Stimulated activated CD4-positive, alpha-beta T cell treated with anti-CD3 and anti-CD28 coated beads, Interleukin-12 subunit alpha, Interleukin-12 subunit beta, amount 100 ng/mL, for 4 hours (primary cell): Measurements from ENCODE around the gene MRPS12.
"Not testable (repeated sequence)": the region's sequence is repeated elsewhere in the genome, so short reads cannot be mapped to it uniquely, and the experiment has no call there.

ENCODE experiments used
- DNase-seq: peaks from one replicate; pipeline ENCODE4 v3.0.0-alpha.2; 2020

Gene MRPS12

DNA sequence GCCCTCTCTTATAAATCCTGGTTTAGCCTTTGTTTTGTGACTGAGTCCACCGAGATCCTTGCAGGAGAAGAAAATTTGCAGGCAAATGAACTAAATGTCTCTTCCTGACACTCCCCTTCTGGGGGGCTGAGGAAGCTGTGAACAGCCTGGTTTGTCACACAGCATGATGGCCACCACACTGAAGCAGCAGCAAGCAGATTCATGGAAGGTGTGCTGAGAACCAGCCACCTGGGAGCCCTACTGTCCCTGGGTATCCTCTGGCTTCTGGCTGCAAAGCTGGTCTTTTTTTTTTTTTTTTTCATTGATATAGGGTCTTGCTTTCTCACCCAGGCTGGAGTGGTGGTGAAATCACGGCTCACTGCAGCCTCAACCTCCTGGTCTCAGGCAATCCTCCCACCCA, 11.2 kb downstream of the MRPS12 start:
- no peak for DNase-seq

DNA sequence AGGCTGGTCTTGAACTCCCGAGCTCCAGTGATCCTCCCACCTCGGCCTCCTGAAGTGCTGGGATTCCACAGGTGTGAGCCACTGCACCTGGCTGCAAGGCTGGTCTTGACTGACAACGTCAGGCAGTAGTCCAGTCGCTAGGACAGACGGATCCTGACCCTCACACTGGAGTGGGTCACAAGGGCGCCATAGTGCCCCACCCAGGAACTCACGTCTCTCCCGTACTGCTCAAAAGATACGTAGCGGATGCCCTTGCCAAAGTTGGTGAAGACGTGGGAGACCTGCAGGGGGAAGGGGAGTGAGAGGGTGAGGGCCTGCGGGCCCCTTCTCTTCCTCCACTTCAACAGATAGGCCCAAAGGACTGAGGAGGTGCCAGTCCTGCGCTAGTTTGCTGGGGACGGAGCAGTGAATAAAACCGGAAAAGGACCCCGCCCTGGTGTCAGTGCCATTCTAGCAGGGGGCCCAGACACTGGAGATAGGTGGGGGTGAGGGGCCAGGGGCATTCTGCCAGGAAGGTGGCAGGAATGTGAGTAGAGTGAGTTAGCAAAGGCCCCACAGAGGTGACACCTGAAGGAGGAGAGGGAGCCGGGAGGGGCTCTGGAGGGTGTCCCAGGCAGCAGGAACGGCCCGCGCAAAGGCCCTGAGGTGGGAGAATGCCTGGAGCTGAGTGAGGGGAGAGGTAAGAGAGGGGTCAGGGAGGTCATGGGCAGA, 11.9 kb downstream of the MRPS12 start:
- no peak for DNase-seq

DNA sequence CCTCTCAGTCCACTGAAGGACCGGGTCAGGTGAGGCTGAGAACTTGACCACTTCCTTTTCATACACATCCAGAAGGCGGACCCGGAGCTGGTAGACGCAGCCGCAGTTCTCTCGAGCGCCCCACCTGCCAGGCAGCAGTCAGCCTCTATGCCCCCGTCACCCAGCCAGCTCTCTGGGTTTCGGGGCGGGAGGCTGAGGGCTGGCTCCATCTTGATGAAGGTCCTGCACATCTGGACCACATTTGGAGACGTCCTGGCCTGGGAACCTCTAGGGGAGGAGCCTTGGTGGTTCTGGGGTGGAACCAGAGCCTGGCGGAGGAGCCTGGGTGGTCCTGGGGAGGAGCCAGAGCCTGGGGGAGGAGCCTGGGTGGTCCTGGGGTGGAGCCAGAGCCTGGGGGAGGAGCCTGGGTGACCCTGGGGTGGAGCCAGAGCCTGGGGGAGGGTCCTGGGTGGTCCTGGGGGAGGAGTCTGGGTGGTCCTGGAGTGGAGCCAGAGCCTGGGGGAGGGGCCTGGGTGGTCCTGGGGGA, 14.3 kb downstream of the MRPS12 start:
- DNase-seq: no peak

GRCh38 chr19:38945562-38946228, 15.0 kb downstream of the MRPS12 start:
- DNase-seq: no peak

DNA sequence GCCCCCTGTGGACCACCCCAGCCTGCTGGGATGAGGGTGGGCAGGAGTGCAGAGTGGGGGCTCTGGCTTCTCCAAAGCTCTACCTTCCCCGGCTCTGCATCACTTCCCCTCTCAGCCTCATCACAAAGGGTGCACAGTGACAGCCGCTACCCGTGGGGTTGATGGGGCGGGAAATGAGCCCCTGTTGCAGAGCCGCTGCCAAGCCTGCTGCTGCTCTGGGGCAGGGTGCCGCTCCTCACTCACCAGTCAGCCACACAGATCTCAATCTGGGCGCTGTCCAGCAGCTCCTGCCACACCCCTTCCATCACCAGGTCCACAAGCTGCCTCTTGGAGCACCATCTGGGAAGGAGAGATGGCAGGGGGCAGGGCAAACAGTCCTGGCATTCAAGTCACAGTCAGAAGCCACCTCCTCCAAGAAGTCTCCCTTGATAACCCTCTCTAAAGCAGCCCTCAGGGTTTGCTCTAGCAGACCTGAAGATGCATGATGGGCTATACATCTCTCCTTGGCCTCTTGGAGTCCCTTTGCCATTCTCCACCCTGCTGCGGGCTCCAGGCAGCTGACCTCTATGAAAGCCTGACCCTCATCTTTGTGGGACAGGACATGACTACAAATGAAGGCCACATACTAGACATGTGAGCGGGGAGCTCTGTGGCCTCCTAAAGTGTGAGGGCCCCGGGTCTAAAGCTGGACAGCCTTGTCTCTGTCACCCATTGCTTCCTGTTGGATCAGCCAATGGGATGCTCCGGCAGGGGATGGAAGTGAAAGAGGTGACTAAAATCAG, 15.7 kb downstream of the MRPS12 start:
- no peak for DNase-seq

DNA sequence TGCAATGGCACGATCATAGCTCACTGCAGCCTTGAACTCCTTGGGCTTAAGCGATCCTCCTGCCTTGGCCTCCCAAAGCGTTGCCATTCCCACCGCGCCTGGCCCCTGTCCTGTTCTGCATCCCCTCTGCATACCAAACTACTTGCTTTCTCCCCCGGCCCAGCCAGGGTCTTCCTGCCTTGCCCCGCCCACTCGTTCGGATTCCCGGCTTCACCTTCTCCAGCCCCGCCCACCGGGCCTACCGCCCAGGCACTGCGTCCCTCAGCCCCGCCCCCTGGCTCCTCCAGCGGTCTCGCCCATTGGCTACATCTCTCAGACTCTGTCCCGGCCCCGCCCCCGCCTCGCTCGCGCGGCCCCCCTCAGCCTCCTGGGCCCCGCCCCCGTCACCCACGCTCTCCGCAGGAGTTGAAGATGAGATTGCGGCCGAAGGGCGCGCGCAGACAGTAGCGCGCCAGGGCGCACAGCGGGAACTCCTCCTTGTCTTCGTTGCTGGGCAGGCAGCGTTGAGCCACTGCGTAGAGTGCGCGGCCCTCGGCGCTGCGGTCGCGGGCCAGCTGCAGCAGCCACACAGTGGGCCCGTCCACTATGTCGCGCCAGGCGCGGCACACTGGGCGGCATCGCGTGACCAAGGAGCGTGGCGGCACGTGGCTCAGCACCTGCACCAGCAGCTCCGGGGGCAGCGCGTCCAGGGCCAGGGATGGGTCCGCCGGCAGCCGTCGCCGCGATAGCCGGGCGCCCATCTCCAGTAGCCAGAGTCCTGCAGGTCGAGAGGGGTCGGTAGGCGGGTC, 19.0 kb downstream of the MRPS12 start:
- peak; percentile 81 for DNase-seq

DNA sequence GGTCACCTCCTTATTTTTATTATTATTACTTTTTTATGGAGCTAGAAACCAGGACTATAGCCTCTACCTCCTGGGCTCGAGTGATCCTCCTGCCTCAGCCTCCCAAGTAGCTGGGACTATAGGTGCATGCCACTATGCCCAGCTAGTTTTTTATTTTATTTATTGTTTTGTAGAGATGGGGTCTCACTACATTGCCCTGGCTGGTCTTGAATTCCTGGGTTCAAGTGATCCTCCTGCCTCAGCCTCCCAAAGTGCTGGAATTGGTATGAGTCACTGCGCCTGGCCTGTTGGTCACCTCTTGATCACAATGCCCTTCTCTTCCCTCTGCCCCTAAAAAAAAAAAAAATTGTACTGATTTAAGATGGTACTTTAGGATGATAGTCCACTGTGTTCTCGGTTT, 20.4 kb downstream of the MRPS12 start:
- no peak for DNase-seq

DNA sequence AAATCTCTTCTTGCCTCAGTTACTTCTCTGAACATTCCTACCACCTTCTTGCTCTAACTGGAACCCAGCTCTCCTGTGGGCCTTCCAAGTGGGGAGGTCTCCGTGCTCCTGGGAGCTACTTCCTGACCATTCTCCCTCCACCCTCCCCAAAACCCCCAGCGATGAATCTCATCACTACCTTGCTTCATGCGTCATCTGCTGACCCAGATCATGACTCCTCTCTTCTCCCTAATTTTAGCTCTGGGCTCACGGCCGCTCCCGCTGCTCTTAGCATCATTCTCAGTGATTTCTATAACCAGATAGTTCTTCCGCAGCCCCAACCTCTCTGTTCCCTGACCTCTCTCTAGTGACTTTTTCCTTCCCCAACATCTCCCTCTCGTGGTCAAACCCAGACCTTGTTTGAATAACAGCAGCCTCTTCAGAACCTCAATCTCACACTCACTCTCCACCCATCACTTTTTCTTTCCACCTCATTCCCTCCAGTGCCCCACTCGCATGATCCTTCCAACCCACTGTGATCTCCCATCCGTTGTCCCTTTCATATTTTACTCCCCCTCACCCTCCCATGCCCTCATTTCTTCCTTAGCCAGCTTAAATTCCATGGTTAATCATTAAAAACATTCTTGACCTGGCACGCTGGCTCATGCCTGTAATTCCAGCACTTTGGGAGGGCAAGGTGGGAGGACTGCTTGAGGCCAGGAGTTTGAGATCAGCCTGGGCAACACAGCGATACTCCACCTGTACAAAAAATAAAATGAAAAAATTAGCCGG, 21.8 kb downstream of the MRPS12 start:
- DNase-seq: no peak

GRCh38 chr19:38953677-38954076, 22.9 kb downstream of the MRPS12 start:
- no peak for DNase-seq

- DNase-seq: no peak
Observed at GRCh38 chr19:38956264-38956663, 25.5 kb downstream of the MRPS12 start.

- no peak for DNase-seq
Observed at GRCh38 chr19:38958301-38958700, 27.6 kb downstream of the MRPS12 start.

DNA sequence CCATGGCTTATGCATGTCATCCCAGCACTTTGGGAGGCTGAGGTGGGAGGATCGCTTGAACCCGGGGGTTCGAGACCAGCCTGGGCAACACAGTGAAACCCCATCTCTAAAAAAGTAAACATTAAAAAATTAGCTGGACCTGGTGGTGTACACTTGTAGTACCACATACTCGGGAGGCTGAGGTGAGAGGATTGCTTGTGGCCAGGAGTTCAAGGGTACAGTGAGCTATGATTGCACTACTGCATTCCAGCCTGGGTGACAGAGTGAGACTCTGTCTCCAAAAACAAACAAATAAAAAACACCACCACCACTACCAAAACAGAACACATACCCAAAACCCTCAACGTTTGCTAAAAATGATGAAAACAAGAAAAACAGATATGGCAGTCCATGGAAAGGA, 28.9 kb downstream of the MRPS12 start:
- DNase-seq: no peak

DNA sequence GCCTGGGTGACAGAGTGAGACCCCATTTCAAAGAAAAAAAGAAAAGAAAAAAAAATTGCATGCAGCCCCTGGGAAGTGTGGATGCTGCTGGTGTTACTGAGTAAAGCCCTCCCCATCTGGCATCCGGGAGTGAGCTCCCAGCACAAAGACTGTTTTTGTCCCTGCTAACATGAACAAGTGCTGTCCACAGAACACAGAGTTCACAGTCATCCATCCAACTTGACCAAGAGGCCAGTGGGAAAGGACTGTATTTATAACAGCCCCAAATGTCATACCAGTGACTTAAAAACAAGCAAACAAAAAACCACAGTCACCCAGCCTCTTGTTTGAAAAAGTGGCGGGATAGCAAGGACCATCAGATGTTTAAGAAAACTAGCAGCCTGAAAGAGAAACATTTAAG, 34.0 kb downstream of the MRPS12 start:
- no peak for DNase-seq

- DNase-seq: not testable (repeated sequence)
Observed at GRCh38 chr19:38966149-38966548, 35.4 kb downstream of the MRPS12 start.

DNA sequence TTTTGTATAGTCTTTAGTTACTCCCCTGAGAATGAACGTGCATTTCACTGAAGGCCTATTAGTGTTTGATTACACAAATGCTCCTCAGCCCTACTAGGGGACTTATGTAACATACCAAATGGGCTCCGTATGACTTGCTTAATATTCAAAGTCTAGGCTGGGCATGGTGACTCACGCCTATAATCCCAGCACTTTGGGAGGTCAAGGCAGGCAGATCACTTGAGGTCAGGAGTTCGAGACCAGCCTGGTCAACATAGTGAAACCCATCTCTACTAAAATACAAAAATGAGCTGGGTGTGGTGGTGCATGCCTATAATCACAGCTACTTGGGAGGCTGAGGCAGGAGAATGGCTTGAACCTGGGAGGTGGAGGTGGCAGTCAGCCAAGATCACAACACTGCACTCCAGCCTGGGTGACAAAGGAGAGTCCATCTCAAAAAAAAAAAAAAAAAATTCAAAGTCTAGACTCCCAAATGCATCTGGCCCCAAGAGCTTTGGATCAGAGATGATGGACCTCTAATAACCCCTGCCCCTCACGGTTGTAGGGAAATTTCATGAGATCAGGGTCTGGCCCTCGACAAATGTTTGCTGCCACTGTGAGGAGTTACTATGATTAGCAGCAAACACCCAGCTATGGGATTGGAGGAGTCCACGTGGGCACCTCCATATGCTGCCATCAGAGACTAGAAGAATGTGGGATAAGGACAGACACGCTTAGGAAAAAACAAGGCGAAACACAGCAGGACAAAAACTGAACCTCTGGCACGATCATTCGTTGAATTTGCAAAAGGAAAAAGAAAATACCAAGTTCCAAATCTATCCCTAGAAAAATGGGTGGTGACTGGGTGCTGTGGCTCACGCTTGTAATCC, 40.2 kb downstream of the MRPS12 start:
- no peak for DNase-seq

GRCh38 chr19:38971672-38972071, 40.9 kb downstream of the MRPS12 start:
- no peak for DNase-seq

- no peak for DNase-seq
Observed at GRCh38 chr19:38974624-38975213, 44.0 kb downstream of the MRPS12 start.

GRCh38 chr19:38975214-38975860, 44.6 kb downstream of the MRPS12 start, which contains the start of gene FBXO17:
Gene FBXO17, minus strand, starts transcription at chr19:38975742. Its CDS starts 25,423 bp downstream, at chr19:38950319.
- no peak for DNase-seq

- no peak for DNase-seq
Observed at GRCh38 chr19:38975861-38976271, 45.1 kb downstream of the MRPS12 start.
